HepG2 (cell line): ENCODE data around the gene ZBTB4. TPM values are rescaled to one million over a fixed set of nuclear protein-coding genes. Genes with fewer than 3 reads are reported as not detected.

Source experiments
- ATAC-seq: fragments of 200-7000 bp; cut with Tn5 transposase; 3 replicates; pipeline ENCODE4 v1.9.1; 2020; ENCODE audit warnings: mild to moderate bottlenecking, moderate library complexity
- BruUV-seq: library from RNA; stranded (reverse); fragments of 400-500 nt; replicated peaks from 2 replicates; lab custom pipeline; 2021; lab: Mats Ljungman, UMichigan
- CTCF ChIA-PET: fragments of 300-600 bp; formaldehyde crosslinking; extraction: SDS; loops from one replicate; lab custom pipeline; 2021; ENCODE audit warnings: low total read pairs, inconsistent platforms, low intra/inter-chr PET ratio; lab: Yijun Ruan, JAX
- POLR2A ChIA-PET: fragments of 350-600 bp; sonication (Branson Sonifier 250); formaldehyde crosslinking; loops from one replicate; lab custom pipeline; 2020; ENCODE audit warnings: antibody characterized with exemption, inconsistent platforms; lab: Yijun Ruan, JAX
- DNase-seq: peaks from one replicate; pipeline ENCODE4 v3.0.0-alpha.2; 2015; ENCODE audit warnings: low spot score
- FAIRE-seq: peaks from 3 replicates; lab custom pipeline; 2011; peaks lifted over from hg19 to GRCh38; lab: Jason Lieb, UNC
- H2AFZ ChIP-seq: one replicate; pipeline ENCODE4 v1.6.1; 2011; ENCODE audit warnings: low read length, inconsistent platforms
- H3K27ac ChIP-seq: fragments of 300-600 bp; 3 replicates; pipeline ENCODE4 v1.8.0; 2011; ENCODE audit warnings: mixed run types, mild to moderate bottlenecking, mixed read lengths, low read length, inconsistent platforms; ENCODE audit not compliant: insufficient read depth; ENCODE audit errors: extremely low read length
- H3K27me3 ChIP-seq, 2 experiments: fragments of 200-600 bp in 1 of 2; 2 replicates in 1 of 2; 3 replicates in 1 of 2; pipeline versions ENCODE4 v1.6.0 to v1.8.0; 2011; ENCODE audit warnings: low read length in 2 of 2, mild to moderate bottlenecking in 2 of 2, moderate library complexity in 2 of 2, inconsistent platforms in 1 of 2; ENCODE audit not compliant: insufficient read depth in 2 of 2, control insufficient read depth in 1 of 2
- H3K36me3 ChIP-seq, 2 experiments: fragments of 200-600 bp in 1 of 2; replicated peaks in 1 of 2; 2 replicates in 1 of 2; 3 replicates in 1 of 2; pipeline versions ENCODE4 v1.5.1 to v1.8.0; 2011; ENCODE audit warnings: low read length in 2 of 2, inconsistent platforms in 1 of 2; ENCODE audit not compliant: insufficient read depth in 2 of 2, control insufficient read depth in 1 of 2
- H3K4me1 ChIP-seq: 2 replicates; pipeline ENCODE4 v1.5.1; 2012; ENCODE audit warnings: low read length, inconsistent platforms; ENCODE audit not compliant: insufficient read depth
- H3K4me2 ChIP-seq: 2 replicates; pipeline ENCODE4 v1.6.0; 2011; ENCODE audit warnings: low read depth, low read length, inconsistent platforms
- H3K4me3 ChIP-seq, 3 experiments: fragments of 200-600 bp in 1 of 3; sonication (generic), shearing (Covaris generic) in 1 of 3; replicated peaks in 1 of 3; 2 replicates each; pipeline ENCODE4 v1.5.1; 2011 to 2016; ENCODE audit warnings: low read length in 3 of 3, inconsistent platforms in 2 of 3, low read depth in 2 of 3, mild to moderate bottlenecking in 2 of 3, control low read depth in 1 of 3, mixed read lengths in 1 of 3; ENCODE audit not compliant: insufficient read depth in 1 of 3
- H3K79me2 ChIP-seq: one replicate; pipeline ENCODE4 v1.6.1; 2011; ENCODE audit warnings: low read length, inconsistent platforms; ENCODE audit not compliant: insufficient read depth
- H3K9ac ChIP-seq: 2 replicates; pipeline ENCODE4 v1.6.0; 2011; ENCODE audit warnings: mild to moderate bottlenecking, low read depth, low read length, inconsistent platforms; ENCODE audit not compliant: insufficient read depth
- H3K9me3 ChIP-seq: 2 replicates; pipeline ENCODE4 v1.5.1; 2012; ENCODE audit warnings: mild to moderate bottlenecking, low read length
- H4K20me1 ChIP-seq: 2 replicates; pipeline ENCODE4 v1.6.0; 2011; ENCODE audit warnings: inconsistent platforms, mild to moderate bottlenecking, low read length, moderate library complexity; ENCODE audit not compliant: insufficient read depth
- BRD4 ChIP-seq: sonication (generic); formaldehyde crosslinking; IDR thresholded peaks from 2 replicates; pipeline ENCODE4 v1.4.0; 2020; ENCODE audit warnings: missing genetic modification reagents
- DR1 ChIP-seq: sonication (generic); formaldehyde crosslinking; IDR thresholded peaks from 2 replicates; pipeline ENCODE4 v1.8.0; 2021; ENCODE audit warnings: mild to moderate bottlenecking, missing genetic modification reagents, inconsistent platforms
- HCFC1 ChIP-seq: fragments of 150-350 bp; IDR thresholded peaks from 2 replicates; pipeline ENCODE4 v1.6.1; 2014; ENCODE audit warnings: low read depth, low read length
- HDAC1 ChIP-seq: sonication (generic); formaldehyde crosslinking; IDR thresholded peaks from 2 replicates; pipeline ENCODE4 v1.5.1; 2020; ENCODE audit warnings: mild to moderate bottlenecking, missing genetic modification reagents
- SAP130 ChIP-seq: IDR thresholded peaks from 2 replicates; pipeline ENCODE4 v1.6.1; 2016; ENCODE audit warnings: low read depth
- ZBTB38 ChIP-seq: sonication (generic); formaldehyde crosslinking; IDR thresholded peaks from 2 replicates; pipeline ENCODE4 v1.5.1; 2020; ENCODE audit warnings: mild to moderate bottlenecking, missing genetic modification reagents
- ZNF280D ChIP-seq: sonication (generic); formaldehyde crosslinking; IDR thresholded peaks from 2 replicates; pipeline ENCODE4 v1.5.1; 2020; ENCODE audit warnings: mild to moderate bottlenecking, missing genetic modification reagents
- ZNF563 ChIP-seq: sonication (generic); formaldehyde crosslinking; IDR thresholded peaks from 2 replicates; pipeline ENCODE4 v1.8.0; 2022; ENCODE audit warnings: mild to moderate bottlenecking, moderate library complexity, missing genetic modification reagents
- ZNF605 ChIP-seq: sonication (generic); formaldehyde crosslinking; IDR thresholded peaks from 2 replicates; pipeline ENCODE4 v1.8.0; 2022; ENCODE audit warnings: mild to moderate bottlenecking, missing genetic modification reagents
- ZNF746 ChIP-seq: sonication (generic); formaldehyde crosslinking; IDR thresholded peaks from 2 replicates; pipeline ENCODE4 v1.8.0; 2022; ENCODE audit warnings: mild to moderate bottlenecking, missing genetic modification reagents
- ZNF790 ChIP-seq: sonication (generic); formaldehyde crosslinking; IDR thresholded peaks from 2 replicates; pipeline ENCODE4 v1.8.0; 2022; ENCODE audit warnings: missing genetic modification reagents, mild to moderate bottlenecking, borderline replicate concordance
- ZNF792 ChIP-seq: IDR thresholded peaks from 2 replicates; pipeline ENCODE4 v1.6.1; 2016
- ZNF839 ChIP-seq: sonication (generic); formaldehyde crosslinking; IDR thresholded peaks from 2 replicates; pipeline ENCODE4 v1.4.0; 2020; ENCODE audit warnings: missing genetic modification reagents, mild to moderate bottlenecking, borderline replicate concordance
- WGBS: methylation state at CpG from one replicate; pipeline ENCODE4 v1.1.6; 2017; ENCODE audit warnings: low lambda C conversion rate; 5-methylcytosine and 5-hydroxymethylcytosine counted together
- in situ Hi-C: cut with HindIII; loops from 2 replicates; pipeline ENCODE4 v1.10.0; 2017; ENCODE audit warnings: low pct_unique_long_range_greater_than_20kb; ENCODE audit not compliant: extremely low pct_ligation_motif_present
- intact Hi-C: fragments of 100-400 bp; cut with micrococcal nuclease; formaldehyde crosslinking; loops from one replicate; pipeline ENCODE4 v1.10.0; 2022; ENCODE audit not compliant: unreplicated experiment
- polyA plus RNA-seq, 8 experiments: library from polyadenylated mRNA; depleted of rRNA in 3 of 8; stranded (reverse) in 7 of 8; unstranded in 1 of 8; fragments of >200 nt; fragmentation: Illumina TruSeq in 4 of 8; extraction: Trizol in 4 of 8; gene quantifications; 2 replicates each; pipeline versions ENCODE4 v1.2.1 to v1.2.3, GENCODE V29; 2011 to 2016; ENCODE audit warnings: low read depth in 4 of 8, missing spikeins in 1 of 8, mixed read lengths in 1 of 8; ENCODE audit not compliant: insufficient read depth in 1 of 8
- total RNA-seq, 5 experiments: library from RNA; depleted of rRNA; stranded (reverse); fragments of >200 nt; fragmentation: Illumina TruSeq; extraction: Trizol; gene quantifications; 2 replicates each; pipeline ENCODE4 v1.2.3, GENCODE V29; 2016; ENCODE audit warnings: low read depth in 1 of 5

ZBTB4 gene
- total and polyA plus RNA-seq, 2 of the 13 experiments (the other 11 are each of a cell fraction or from before 2014, with no cell fraction given), result 4.3 to 7.4 TPM

- Histone ChIP-seq H3K9ac (no peak overlapping the region), H3K27ac (no peak overlapping the region), H3K4me1 (no peaks in the 10 kb centered on the region), H4K20me1 (no peaks in the 10 kb centered on the region), H3K4me3 (no peak overlapping the region), H3K4me2 (no peak overlapping the region), H3K9me3 (no peaks in the 10 kb centered on the region), H3K36me3 (peaks cover 52 to 84% of the 10 kb centered on the region in 2 experiments), H2AFZ (no peak overlapping the region), H3K27me3 (no peaks in the 10 kb centered on the region), H3K79me2 (no peaks in the 10 kb centered on the region)
- no peak for TF ChIP-seq DR1 (CRISPR knock-in tag)
- no peak for TF ChIP-seq HCFC1
- TF ChIP-seq ZNF563 (CRISPR knock-in tag), result no peak
- TF ChIP-seq ZBTB38 (CRISPR knock-in tag), result no peak
- TF ChIP-seq SAP130, result no peak
- TF ChIP-seq ZNF746 (CRISPR knock-in tag), result no peak
- no peak for TF ChIP-seq ZNF792 (CRISPR knock-in tag)
- TF ChIP-seq BRD4 (CRISPR knock-in tag), result no peak
- TF ChIP-seq ZNF839 (CRISPR knock-in tag), result no peak
- no peak for TF ChIP-seq ZNF605 (CRISPR knock-in tag)
- no peak for TF ChIP-seq HDAC1 (CRISPR knock-in tag)
- TF ChIP-seq ZNF280D (CRISPR knock-in tag), result no peak
- TF ChIP-seq ZNF790, result no peak
- CTCF ChIA-PET, result interaction anchor here (0.7 kb wide), 1 partner anchor 145 kb away, joined by 3 read pairs; no protein-coding TSS in a partner anchor
- BruUV-seq, result no TSS peak
- ATAC-seq, result peak; percentile 68
- 99% methylated on average over 17 of the region's 20 CpGs for WGBS
- DNase-seq, result no peak
- FAIRE-seq, result no peak
- in situ Hi-C loops (no loop called here), intact Hi-C loops (loop anchor here (5.0 kb wide), 1 partner anchor 145 kb away; the partner anchor contains the start of gene TMEM95)
- POLR2A ChIA-PET, result no interaction called here
Observed at GRCh38 chr17:7502171-7502847, 22.9 kb upstream of the ZBTB4 start.
